ENCODE measurements around the gene TAF3. TPM values are rescaled to one million over a fixed set of nuclear protein-coding genes. Genes with fewer than 3 reads are reported as not detected.

Gene TAF3
- polyA plus RNA-seq, 1 donor (not counting 4 experiments of a cell fraction or from before 2014, with no cell fraction given): 2.0 TPM

- Histone ChIP-seq H3K79me2 (ENCODE audit: control insufficient read depth, insufficient read depth, low read length) (no peaks in the 10 kb centered on the region), H2AFZ (ENCODE audit: control insufficient read depth, low read length) (no peak overlapping the region), H3K4me1 (ENCODE audit: control insufficient read depth, extremely low read depth, insufficient read depth, low read length) (peaks cover 8% of the 10 kb centered on the region), H3K27me3 (ENCODE audit: control insufficient read depth, extremely low read depth, insufficient read depth, low read length) (peaks cover 74% of the 10 kb centered on the region), H3K9ac (ENCODE audit: control insufficient read depth, extremely low read depth, insufficient read depth, low read length) (no peak overlapping the region), H4K20me1 (ENCODE audit: control insufficient read depth, extremely low read depth, insufficient read depth, low read length) (no peaks in the 10 kb centered on the region), H3K9me3 (ENCODE audit: control insufficient read depth, low read depth, low read length) (no peaks in the 10 kb centered on the region), H3K4me2 (ENCODE audit: control insufficient read depth, extremely low read depth, insufficient read depth, low read depth, low read length) (peak overlapping the region; percentile 18), H3K9me1 (ENCODE audit: control insufficient read depth, extremely low read depth, insufficient read depth, low read length) (no peaks in the 10 kb centered on the region), H3K4me3 (ENCODE audit: control insufficient read depth in 2 of 3, extremely low read depth in 1 of 3, insufficient read depth in 2 of 3, low read depth in 1 of 3, low read length in 3 of 3) (no peak overlapping the region), H3K27ac (ENCODE audit: control insufficient read depth, insufficient read depth, low read length) (no peak overlapping the region), H3K36me3 (ENCODE audit: control insufficient read depth in 2 of 2, extremely low read depth in 1 of 2, insufficient read depth in 2 of 2, low read length in 2 of 2) (no peaks in the 10 kb centered on the region)
- no peak for FAIRE-seq
- DNase-seq (ENCODE audit: low read depth, low spot score): no peak
- dilution Hi-C loops (cut with MboI; ENCODE audit: extremely low pct_ligation_motif_present, low sequenced_read_pairs): no loop called here
- TF ChIP-seq EZH2 (IDR thresholded peaks at IDR 0.05; ENCODE audit: low read length) (peak; percentile 89), CTCF (optimal IDR thresholded peaks at IDR 0.05 in 1 of 3, IDR thresholded peaks at IDR 0.05 in 1 of 3, conservative IDR thresholded peaks at IDR 0.05 in 1 of 3; ENCODE audit: extremely low read depth in 1 of 3, insufficient read depth in 2 of 3, low read length in 3 of 3) (no peak)
These were observed 217.6 kb downstream of the TAF3 start for GRCh38 chr10:8035641-8036470.

GRCh38 chr10:8036506-8037198 lies 218.3 kb downstream of the TAF3 start:
- no peak for FAIRE-seq
- Histone ChIP-seq H4K20me1 (ENCODE audit: control insufficient read depth, extremely low read depth, insufficient read depth, low read length) (no peaks in the 10 kb centered on the region), H3K9me1 (ENCODE audit: control insufficient read depth, extremely low read depth, insufficient read depth, low read length) (no peaks in the 10 kb centered on the region), H3K4me1 (ENCODE audit: control insufficient read depth, extremely low read depth, insufficient read depth, low read length) (peaks cover 8% of the 10 kb centered on the region), H3K9ac (ENCODE audit: control insufficient read depth, extremely low read depth, insufficient read depth, low read length) (no peak overlapping the region), H3K4me3 (ENCODE audit: control insufficient read depth in 2 of 3, extremely low read depth in 1 of 3, insufficient read depth in 2 of 3, low read depth in 1 of 3, low read length in 3 of 3) (no peak overlapping the region), H3K79me2 (ENCODE audit: control insufficient read depth, insufficient read depth, low read length) (no peaks in the 10 kb centered on the region), H3K27me3 (ENCODE audit: control insufficient read depth, extremely low read depth, insufficient read depth, low read length) (peaks cover 80% of the 10 kb centered on the region), H3K27ac (ENCODE audit: control insufficient read depth, insufficient read depth, low read length) (no peak overlapping the region), H3K9me3 (ENCODE audit: control insufficient read depth, low read depth, low read length) (no peaks in the 10 kb centered on the region), H3K4me2 (ENCODE audit: control insufficient read depth, extremely low read depth, insufficient read depth, low read depth, low read length) (peak overlapping the region; percentile 40), H3K36me3 (ENCODE audit: control insufficient read depth in 2 of 2, extremely low read depth in 1 of 2, insufficient read depth in 2 of 2, low read length in 2 of 2) (no peaks in the 10 kb centered on the region), H2AFZ (ENCODE audit: control insufficient read depth, low read length) (no peak overlapping the region)
- TF ChIP-seq EZH2 (IDR thresholded peaks at IDR 0.05; ENCODE audit: low read length) (no peak), CTCF (optimal IDR thresholded peaks at IDR 0.05 in 1 of 3, IDR thresholded peaks at IDR 0.05 in 1 of 3, conservative IDR thresholded peaks at IDR 0.05 in 1 of 3; ENCODE audit: extremely low read depth in 1 of 3, insufficient read depth in 2 of 3, low read length in 3 of 3) (no peak)
- dilution Hi-C loops (cut with MboI; ENCODE audit: extremely low pct_ligation_motif_present, low sequenced_read_pairs): no loop called here
- DNase-seq (ENCODE audit: low read depth, low spot score): no peak

All from keratinocyte (primary cell).